Fibroblast of skin of back (primary cell): ENCODE results near the gene MRPS35.

Experiments used
- DNase-seq: peaks from one replicate; pipeline ENCODE4 v3.0.0-alpha.2; 2013

Gene MRPS35

DNA sequence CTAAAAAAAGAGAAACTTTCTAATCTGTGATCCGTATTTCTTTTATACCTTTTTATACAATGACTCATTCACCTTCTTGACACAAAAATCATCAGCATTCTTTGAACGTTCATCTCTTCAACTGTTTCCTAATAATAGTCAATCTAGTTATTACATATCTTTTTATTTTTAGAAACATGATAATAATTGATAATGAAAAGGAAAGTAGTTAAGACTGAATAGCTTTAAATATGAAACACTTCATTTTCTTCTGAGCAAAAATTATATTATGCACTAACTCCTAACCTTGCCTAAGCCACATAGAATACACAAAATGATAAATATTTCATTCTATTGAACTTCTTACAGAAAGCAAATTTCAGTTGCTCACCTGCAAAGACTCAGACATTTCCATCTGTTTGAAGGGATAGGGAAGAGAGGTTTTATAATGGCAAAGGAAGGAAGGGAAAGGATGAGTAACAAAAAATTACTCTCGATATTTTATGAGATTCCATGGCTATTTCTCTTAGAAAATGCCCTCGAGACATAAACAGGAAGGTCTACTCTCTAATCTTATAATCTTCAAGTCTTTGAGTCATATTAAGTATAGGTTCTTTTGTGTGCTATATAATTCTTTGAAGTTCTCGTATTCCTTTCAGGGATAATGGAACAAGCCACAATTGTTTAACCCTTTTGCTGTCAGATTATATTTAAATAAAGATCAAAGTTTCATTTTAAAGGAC lies 61.9 kb downstream of the MRPS35 start:
- DNase-seq, result peak; percentile 10

DNA sequence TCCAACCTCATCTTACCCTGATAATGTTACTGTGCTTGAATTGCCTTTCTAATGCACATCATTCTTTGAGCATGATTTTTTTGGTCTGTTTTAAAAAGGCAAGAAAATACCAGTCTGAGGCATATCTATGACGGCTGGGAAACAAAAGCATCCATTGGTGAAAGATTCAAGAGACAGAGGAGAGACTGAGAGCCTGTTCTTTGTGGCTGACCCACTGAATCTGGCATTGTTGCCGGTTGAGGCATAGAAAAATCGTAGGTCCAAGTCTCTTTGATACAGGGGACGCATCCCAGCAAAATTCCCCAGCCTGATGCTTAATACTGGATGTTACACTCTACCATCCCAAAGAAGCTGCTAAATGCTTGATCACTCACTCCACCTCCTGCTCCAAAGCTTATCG lies 66.5 kb downstream of the MRPS35 start:
- no peak for DNase-seq

DNA sequence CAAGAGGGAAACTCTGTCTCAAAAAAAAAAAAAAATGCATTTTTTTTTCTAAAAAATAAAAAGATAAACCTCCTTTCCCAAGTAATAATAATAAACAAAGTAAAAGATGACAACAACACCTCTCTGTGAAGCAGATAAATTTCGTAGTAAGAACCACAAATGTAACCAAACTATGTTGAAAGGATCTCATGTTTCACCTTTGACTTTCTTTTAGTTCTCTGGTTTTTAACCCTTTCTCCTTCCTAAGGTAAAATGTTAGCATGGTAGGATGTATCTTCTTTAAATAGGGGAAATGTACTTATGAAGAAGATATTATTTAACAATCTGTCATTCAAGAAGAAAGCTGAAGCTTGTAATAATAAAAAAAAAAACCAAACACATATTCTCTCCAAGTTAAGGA lies 67.6 kb downstream of the MRPS35 start:
- no peak for DNase-seq

DNA sequence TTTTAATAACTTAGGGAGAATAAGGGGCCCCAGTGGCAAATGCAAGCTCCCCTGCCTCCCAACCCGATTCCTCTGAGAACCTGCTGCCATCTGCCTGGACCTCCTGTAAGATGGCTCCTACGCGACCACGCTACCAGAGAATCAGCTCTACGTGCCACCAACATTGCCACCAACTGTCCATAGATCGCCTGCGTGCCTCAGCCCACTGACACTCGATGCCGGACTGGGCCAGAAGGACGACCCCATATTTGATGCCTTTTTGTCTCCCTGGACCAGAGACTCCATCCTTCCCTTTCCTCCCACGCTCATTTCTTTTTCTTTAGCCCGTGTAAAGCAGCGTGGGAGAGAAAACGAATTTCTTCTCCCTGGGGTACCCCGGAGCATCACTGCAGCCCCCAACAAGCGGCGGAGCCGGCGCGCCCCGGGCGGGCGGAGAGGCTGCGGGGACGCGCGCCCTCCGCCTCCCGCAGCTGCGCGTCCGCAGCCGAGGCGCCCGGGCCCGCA lies 68.8 kb downstream of the MRPS35 start:
- DNase-seq, result peak; percentile 53

DNA sequence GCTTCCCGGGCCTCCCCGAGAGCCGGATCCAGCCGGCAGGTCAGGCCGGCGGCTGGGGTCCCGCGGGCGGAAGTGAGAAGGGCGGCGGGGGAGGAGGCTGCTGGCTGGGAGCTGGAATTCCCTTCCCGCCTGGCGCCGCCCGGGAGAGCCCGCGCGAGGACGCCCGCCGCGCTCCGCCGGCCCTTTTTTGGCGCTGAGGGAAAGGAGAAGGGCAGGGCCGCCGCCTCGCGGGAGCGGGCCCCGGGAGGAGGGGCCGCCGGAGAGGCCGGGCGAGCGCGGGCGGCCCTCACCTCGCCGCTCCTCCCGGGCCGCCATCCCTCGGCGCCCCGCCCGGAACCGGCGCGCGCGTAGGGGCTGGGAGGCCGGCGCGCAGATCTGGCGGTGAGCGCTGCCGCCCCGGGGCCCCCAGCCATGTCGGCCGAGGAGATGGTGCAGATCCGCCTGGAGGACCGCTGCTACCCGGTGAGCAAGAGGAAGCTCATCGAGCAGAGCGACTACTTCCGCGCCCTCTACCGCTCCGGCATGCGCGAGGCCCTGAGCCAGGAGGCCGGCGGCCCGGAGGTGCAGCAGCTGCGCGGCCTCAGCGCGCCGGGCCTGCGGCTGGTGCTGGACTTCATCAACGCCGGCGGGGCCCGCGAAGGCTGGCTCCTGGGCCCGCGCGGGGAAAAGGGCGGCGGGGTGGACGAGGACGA lies 69.4 kb downstream of the MRPS35 start, which contains the start of the genes KLHL42 and MANSC4:
Gene KLHL42, plus strand, starts transcription at position 314 of the 692 bp plus-strand sequence. Its CDS starts 98 bp downstream, at position 412.
Gene MANSC4, minus strand, starts transcription at position 317 of the 692 bp plus-strand sequence. CDS start 8,960 bp downstream, outside the sequence.
- DNase-seq, result peak; percentile 87

DNA sequence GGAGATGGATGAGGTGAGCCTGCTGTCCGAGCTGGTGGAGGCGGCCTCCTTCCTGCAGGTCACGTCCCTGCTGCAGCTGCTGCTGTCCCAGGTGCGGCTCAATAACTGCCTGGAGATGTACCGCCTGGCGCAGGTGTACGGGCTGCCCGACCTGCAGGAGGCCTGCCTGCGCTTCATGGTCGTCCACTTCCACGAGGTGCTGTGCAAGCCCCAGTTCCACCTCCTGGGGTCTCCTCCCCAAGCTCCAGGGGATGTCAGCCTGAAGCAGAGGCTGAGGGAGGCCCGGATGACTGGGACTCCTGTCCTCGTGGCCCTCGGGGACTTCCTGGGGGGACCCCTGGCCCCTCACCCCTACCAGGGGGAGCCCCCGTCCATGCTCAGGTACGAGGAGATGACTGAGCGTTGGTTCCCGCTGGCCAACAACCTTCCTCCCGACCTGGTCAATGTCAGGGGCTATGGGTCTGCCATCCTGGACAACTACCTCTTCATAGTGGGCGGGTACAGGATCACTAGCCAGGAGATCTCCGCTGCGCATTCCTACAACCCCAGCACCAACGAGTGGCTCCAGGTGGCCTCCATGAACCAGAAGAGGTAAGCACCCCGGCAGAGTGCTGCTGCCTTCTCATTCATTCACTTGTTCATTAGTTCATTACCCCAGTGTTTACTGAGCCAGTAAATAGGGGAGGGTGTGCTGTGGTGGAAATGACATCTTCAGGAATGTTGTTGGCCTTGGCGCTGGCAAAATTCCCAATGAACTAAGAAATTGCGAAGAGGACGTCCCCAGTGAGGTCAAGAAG lies 70.2 kb downstream of the MRPS35 start:
- DNase-seq, result peak; percentile 53

DNA sequence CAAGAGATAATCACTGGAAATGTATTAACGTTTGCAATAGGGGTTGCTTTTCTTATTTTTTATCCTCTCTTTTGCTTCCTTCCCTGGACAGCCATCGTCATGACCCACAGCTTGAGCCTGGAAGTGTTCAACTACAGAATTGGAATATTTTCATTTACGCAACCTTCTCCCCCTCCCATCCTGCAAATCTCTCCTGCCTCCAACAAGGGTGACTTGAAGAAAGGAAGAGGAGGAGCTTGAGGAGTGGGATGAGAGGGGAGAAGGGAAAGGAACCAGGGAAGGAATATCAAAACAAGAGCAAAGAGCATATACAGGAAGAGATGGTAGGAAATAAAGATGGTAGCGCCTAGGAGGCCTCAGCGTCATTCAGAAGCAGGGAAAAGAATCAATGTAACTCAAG lies 71.0 kb downstream of the MRPS35 start:
- peak; percentile 21 for DNase-seq

DNA sequence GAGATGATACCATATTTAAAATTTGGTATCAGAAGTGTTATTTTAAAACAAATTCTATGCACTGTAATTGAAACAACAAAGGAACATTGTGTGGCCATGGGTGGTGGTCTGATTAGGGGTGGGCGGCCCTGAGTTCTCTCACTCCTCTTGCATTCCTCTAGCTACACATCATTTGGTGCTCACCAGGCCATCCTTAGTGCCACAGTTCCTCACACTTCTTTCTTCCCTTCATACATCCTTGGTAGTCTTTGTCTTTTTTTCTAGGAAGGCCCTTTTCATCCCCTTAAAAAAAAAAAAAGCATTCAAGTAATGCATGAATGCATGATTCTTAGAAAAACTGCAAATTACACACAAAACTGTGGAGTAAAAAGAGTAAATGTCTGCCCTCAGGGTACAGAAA lies 71.8 kb downstream of the MRPS35 start:
- peak; percentile 18 for DNase-seq

DNA sequence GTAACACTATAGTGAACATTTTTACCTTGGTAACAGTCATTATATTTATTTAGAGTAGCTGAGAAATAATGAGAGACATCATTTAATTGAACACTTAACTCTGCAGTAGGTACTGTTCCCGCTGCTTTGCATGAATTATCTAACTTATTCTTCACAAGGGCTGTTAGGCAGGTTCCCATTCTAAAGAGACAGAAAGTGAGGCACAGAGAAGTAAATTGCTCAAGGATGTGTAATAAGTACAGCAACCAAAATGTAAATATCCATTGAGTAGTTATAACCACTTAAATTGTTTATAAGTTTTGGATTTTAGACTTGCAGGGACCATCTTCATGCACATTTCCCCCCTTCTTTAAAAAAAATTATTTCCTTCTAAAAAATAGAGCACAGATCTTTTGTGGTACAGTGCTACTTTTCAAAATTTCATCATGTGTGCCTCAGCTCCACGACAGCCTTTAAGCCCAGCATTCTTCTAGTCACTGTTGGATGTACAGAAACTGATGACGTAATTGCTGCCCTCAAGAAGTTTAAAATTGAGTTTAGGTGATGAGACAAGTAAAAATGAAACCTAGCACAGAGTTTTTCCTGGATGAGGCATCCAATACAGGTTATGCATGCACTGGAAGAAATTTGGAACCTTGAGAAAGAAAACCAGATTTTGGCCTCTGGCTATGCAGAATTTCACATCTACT lies 75.4 kb downstream of the MRPS35 start:
- peak; percentile 78 for DNase-seq

DNA sequence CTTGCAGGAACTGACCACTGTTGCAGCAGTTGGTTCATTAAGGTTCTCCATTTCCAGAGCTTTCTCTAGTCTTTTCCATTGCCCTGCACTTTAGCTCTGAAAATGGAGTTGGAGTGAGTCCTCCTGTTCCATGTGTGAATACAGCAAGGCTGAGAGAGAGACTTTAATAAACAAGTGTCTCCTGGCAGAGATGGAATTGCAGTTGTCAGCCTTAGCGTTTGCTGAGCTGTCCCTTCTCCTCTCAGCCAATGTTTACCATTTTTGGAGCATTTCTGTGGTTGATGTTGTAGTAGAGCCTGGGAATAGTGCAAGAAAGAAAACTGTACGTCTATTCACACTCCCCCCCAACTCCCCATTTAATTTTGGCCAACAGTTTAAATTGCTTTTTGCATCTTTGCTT lies 76.9 kb downstream of the MRPS35 start:
- DNase-seq, result peak; percentile 9

DNA sequence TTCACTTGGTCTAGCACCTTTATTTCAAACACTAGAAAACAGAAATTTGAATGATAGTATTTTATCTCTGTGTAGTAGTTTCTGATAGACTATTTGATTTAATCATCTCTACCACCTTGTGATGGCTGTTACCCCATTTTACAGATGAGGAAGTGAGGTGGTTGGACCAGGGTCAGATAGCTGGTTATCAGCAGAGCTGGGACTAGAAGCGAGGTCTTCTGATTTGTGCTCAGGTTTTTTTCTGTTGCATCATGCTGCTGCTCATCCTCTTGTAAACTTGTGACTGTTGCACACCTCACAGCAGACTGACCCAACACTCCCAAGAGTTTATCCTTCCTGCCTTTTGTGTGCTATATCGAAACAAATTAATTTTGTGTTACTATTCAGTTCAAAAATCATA lies 79.5 kb downstream of the MRPS35 start:
- DNase-seq, result no peak

DNA sequence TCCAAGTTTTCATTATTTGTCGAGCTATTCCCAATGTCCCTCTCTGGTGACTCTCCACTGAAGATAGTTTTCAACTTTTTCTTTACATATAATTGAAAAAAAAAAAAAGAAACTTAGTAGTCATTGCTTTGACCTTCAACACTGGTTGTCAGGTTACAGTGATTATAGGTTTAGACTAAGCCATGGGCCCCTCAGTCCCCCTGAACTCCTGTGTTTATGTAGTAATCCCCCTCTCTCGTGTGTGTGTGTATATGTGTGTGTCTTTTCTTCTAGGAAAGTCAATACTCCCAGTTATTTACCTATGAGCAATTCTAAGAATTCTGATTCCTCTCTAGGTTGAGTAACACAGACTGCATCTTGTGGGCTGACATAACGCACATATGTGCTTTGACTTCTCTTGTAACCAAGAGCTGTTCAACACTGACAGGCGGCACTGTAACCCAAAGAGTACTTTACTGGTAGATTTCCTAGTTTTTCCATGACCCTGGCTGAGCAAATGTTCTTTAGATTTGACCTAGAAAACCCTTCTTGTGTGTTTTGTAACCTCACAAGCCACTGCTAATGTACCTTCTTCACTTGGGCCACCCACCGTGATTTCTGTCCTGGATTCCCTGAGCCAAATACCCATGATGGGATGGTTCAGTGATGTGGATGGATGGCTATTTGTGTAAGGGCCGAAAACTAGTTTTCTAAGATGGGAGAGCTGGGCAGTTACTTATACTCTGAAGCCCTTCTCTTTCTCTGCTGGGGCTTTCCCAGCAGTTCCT lies 84.4 kb downstream of the MRPS35 start:
- no peak for DNase-seq

DNA sequence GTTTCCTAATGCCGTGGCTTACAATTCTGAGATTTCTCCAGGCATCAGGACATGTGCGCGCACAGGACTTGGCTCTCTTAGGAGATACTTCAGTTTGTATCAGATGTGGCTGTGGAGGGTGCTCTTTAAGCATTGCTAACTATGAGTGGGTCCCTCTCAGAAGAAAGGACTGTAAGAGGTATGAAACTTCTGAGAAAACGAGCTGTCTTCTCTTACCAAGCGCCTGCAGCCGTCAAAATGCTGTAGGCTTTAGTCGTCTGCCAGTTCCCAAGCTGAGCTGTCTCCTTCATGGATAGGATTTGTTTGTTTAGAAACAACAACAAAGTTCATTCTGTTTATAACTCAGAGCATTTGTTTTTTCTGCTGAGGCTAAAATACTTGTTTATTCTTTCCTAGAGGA lies 85.5 kb downstream of the MRPS35 start:
- DNase-seq, result no peak

DNA sequence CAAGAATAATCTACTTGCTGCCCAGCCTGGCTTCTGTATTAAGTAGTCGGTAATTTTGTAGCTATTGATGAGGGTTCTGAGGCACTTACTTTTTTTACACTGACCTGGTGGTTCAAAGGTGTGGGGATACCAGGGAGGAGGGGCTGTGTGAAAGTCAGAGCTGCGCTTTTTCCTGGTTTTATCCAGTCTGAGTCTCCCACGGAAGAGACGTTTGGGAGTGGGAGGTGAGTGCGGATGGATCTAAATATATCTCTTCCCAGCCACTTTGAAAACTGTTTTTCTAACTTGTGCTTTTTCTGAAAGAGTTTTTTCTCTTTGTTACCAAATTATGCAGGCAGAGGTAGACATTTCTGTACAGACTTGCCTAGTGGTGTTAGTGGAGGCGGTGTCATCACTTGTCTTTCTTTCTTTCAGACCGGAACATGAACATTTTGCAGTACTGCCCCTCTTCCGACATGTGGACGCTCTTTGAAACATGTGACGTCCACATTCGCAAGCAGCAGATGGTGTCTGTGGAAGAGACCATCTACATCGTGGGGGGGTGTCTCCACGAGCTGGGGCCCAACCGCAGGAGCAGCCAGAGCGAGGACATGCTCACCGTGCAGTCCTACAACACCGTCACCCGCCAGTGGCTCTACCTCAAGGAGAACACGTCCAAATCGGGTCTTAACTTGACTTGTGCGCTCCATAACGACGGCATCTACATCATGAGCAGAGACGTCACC lies 86.8 kb downstream of the MRPS35 start:
- no peak for DNase-seq

DNA sequence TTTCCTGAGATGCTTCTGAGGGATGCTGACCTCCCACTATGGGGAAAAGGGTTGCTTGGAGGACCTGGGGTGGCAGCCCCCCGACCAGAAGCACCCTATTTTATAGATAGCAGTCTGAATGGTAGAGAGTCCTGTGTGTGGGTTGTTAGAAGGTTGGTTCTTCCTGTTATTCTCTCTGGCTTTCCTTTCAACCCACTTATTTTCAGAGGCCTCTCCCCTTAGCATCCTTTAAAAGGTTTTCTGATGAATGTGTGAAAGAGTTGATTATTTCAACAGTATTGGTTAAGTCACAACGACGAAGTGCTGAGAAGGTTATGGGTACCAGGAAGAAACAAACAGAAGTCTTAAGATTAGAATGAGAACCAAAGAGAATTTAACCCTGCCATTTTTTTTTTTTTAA lies 90.2 kb downstream of the MRPS35 start:
- no peak for DNase-seq

DNA sequence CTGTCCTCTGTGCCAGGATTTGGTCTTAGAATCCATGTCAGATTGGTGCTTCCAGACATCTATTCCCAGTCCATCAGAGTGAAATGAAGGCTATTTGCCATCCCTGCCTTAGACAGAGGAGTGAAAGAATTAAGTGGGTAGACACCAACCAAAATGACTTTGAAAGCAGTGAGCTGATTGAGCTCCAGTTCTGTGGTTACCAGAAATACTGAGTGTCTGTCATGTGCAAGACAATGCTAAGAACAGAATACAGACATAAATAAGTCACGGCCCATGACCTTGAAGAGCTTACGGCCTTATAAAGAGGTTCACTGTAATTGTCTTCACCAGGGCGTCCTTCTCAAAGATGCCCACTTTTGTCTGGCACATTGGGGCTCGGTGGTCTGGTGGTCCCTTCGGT lies 91.0 kb downstream of the MRPS35 start:
- no peak for DNase-seq

DNA sequence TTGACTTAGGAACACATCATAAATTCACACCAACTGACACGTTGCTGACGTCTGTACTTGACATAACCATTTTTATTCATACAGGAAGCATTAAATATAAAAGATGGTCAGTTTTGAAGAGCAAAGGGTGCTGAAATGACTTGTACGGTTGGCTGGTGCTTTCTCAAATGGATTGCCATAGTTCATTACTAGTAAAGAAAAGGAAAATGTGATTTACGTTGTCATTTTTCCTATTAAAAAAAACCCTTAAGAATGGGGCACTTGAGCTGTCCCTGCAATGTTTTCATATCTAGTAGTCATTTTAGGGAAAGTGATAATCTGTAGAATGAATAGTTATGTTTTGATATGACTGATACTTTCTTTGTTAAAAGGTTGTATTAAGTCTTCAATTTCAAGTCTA lies 91.9 kb downstream of the MRPS35 start:
- no peak for DNase-seq

DNA sequence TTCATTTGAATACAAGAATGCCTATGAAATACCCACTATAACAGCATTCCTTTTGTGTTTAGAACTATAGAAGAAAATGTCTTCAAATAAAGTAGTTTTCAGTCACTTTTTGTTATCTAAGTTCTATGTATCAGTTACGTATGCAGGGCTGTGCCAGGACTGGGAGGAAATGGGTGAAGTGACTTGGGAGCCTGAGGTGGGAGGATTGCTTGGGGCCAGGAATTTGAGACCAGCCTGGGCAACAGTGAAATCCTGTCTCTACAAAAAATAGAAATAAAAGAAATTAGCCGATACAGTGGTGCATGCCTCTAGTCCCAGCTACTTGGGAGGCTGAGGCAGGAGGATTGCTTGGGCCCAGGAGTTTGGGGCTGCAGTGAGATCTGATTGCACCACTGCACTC lies 92.3 kb downstream of the MRPS35 start:
- no peak for DNase-seq

DNA sequence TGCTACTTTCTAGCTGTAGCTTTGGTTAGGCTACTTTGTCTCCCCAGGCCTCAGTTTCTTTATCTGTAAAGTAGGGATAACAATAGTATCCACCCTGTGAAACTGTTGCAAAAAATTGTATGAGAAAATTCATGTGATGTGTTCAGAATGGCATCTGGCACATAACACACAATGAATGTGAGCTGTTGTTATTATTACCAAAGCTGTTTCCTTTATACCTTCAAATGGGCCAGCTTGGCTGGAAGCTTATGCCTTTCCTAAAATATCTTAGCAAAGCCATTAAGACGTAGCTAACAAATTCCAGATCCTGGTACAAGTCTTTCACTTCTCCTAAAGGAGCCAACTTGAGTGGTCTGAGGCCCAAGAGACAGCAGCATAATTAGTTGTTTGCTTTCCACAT lies 94.6 kb downstream of the MRPS35 start:
- peak; percentile 47 for DNase-seq
